LoVo (cell line): ENCODE measurements around the gene PIKFYVE.
"Not testable (repeated sequence)": the region's sequence is repeated elsewhere in the genome, so short reads cannot be mapped to it uniquely, and the experiment has no call there.

Experiments
- DNase-seq: peaks from one replicate; pipeline ENCODE4 v3.0.0-alpha.2; 2016; ENCODE audit warnings: low spot score

Gene PIKFYVE

GRCh38 chr2:208304695-208305094 is 38.6 kb downstream of the PIKFYVE start:
- DNase-seq, result no peak

- DNase-seq, result no peak
Observed at GRCh38 chr2:208306291-208306690, 40.2 kb downstream of the PIKFYVE start.

DNA sequence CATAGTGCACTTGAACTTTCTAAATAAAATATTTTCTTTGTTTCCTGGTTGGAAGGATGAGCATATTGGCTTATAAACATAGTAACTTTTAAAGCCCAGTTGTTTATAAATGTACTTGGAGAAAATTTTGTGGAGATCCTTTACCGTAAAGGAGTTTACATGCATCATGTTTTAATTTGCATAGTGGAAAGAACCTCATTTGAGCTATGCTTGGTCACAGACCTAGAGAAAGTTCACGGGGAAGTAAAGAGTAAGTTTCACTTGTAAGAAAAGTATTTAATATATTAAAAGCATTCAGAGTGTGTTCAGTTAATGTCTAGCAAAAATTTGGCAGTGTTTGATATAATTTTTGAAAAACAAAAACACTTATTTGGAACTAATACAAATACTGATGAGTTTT is 45.3 kb downstream of the PIKFYVE start:
- no peak for DNase-seq

GRCh38 chr2:208311954-208312353 is 45.9 kb downstream of the PIKFYVE start:
- no peak for DNase-seq

- no peak for DNase-seq
Observed at GRCh38 chr2:208315081-208315788, 49.2 kb downstream of the PIKFYVE start.

GRCh38 chr2:208318127-208318526 is 52.1 kb downstream of the PIKFYVE start:
- DNase-seq, result no peak

- no peak for DNase-seq
Observed at GRCh38 chr2:208319391-208319790, 53.3 kb downstream of the PIKFYVE start.

GRCh38 chr2:208320686-208321085 is 54.6 kb downstream of the PIKFYVE start:
- DNase-seq, result no peak

DNA sequence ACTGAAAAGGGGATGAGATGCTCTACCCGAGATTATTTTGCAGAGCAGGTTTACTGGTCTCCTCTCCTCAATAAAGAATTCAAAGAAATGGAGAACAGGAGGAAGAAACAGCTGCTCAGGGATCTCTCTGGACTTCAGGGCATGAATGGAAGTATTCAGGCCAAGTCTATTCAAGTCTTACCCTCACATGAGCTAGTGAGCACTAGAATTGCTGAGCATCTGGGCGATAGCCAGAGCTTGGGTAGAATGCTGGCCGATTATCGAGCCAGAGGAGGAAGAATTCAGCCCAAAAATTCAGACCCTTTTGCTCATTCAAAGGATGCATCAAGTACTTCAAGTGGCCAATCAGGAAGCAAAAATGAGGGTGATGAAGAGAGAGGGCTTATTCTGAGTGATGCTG is 60.0 kb downstream of the PIKFYVE start:
- no peak for DNase-seq

DNA sequence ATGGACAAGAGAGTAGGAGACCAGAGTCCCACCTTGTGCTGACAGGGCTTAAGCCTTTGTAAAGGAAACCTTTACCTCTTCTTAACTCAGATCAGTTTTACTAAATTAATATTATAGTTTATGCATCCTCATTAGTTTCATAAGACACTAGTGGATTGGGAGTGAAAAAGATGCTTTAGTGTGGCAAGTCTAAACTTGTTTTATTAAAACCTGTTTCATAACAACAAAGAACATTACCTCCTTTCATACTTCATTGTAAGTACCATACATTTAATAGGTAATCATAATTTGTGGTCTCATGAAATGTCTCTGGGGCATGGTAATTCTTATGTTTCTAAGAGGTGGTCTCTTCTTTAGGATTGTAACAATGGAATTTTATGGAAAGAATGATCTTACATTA is 63.4 kb downstream of the PIKFYVE start:
- no peak for DNase-seq

DNA sequence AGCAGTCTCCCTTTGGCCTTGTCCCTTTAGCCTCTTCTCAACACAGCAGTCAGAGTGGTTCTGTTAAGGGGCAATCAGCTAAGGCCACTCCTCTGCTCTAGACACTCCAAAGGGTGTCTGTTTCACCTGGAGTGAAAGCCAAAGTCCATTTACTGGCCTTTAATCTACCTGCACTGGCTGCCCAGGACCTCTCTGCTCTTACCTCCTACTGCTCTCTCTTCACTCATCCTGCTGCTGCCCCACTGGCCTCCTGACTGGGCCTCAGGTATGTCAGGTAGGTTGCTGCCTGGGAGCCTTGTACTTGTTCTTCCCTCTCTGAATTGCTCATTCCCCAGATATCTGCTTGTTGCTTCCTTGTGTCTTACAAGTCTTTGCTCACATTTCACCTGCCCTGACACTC is 68.2 kb downstream of the PIKFYVE start:
- DNase-seq, result no peak

DNA sequence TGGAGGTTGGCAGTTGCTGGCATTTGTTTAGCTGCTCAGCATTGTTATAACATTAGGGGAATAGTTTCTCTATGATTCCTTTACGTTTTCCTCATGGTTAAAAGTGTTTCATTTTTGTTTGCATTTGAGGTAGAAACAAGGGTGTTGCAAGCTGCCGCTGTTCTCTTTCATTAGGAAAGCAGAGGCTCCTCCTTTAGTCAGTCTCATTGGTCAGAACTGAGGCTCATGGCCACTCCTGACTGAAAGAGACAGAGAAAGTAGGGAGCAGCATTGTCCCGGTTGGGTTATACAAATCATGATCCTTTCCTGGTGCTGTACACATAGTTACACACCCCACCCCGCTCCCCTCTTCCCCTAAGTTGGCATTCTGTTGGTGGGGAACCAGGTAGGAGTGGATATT is 80.7 kb downstream of the PIKFYVE start:
- no peak for DNase-seq

DNA sequence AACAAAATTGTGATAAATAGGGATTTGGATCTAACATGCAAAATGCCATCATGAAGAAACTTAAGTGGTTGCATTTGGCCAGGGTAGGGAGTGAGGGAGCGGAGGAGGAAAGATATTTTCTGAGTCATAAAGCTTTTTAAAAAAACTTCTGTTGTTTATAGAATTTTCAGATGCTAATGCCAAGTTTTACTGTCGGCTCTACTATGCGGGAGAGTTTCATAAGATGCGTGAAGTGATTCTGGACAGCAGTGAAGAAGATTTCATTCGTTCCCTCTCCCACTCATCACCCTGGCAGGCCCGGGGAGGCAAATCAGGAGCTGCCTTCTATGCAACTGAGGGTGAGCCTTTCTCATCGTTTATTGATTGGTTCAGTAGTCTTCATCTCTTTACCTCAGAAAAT is 84.6 kb downstream of the PIKFYVE start:
- DNase-seq, result no peak

GRCh38 chr2:208352644-208353567 is 86.9 kb downstream of the PIKFYVE start:
- DNase-seq, result no peak

DNA sequence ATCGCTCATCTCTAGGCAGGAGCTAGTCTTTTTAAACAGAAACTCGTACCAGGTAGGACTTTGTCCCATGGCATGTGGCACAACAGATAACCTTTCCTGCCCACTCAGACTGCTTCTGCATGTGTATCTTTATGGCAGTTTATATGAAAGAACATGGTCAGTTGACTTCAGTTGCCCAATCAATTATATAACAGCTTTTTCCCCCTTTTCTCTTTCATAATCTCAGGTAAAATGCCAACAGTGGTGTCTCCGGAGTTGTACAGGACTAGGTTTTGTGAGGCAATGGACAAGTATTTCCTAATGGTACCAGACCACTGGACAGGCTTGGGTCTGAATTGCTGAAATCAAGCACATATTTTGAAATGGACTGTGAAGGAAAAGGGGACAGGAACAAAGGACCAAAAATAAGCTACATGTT is 88.9 kb downstream of the PIKFYVE start:
- DNase-seq, result no peak

GRCh38 chr2:208356420-208356819 is 90.4 kb downstream of the PIKFYVE start:
- not testable (repeated sequence) for DNase-seq

- DNase-seq, result no peak
Observed at GRCh38 chr2:208356846-208357574, 91.0 kb downstream of the PIKFYVE start.

DNA sequence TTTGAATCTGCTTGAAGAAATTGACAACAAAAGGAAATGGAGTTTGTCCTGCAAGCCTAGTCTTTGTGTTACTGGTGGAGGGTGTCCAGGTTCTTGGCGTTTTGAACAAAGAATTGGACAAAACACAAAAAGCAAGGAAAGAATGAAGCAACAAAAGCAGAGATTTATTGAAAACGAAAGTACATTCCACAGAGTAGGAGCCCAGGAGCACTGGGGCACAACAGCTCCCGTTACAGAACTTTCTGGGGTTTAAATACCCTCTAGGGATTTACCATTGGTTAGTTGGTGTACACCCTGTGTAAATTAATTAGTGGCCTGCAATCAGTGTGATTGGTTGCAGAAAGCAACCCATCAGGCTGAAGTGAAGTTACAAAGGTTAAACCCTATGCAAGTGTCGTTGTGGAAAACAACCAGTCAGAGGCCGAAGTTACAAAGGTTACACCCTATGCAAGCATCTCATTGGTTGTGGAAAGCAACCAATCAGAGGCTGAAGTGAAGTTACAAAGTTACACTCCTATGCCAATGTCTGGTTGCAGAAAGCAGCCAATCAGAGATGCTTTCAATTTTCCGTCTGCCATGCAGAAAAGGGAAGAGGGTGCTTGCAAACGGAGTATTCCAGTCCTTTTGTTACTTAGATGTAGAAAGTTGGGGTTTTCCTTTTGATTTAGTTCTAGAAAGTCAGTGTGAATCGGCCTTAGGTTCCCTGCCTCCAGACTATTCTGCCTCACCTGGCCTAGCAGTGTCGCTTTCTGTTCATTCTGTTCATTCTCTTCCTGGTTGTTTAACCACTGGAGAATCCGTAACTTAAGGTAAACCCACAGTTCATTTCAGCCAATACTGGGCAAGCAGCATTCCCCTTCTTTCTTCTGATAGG is 92.9 kb downstream of the PIKFYVE start:
- no peak for DNase-seq

- no peak for DNase-seq
Observed at GRCh38 chr2:208359632-208359986, 93.6 kb downstream of the PIKFYVE start.

DNA sequence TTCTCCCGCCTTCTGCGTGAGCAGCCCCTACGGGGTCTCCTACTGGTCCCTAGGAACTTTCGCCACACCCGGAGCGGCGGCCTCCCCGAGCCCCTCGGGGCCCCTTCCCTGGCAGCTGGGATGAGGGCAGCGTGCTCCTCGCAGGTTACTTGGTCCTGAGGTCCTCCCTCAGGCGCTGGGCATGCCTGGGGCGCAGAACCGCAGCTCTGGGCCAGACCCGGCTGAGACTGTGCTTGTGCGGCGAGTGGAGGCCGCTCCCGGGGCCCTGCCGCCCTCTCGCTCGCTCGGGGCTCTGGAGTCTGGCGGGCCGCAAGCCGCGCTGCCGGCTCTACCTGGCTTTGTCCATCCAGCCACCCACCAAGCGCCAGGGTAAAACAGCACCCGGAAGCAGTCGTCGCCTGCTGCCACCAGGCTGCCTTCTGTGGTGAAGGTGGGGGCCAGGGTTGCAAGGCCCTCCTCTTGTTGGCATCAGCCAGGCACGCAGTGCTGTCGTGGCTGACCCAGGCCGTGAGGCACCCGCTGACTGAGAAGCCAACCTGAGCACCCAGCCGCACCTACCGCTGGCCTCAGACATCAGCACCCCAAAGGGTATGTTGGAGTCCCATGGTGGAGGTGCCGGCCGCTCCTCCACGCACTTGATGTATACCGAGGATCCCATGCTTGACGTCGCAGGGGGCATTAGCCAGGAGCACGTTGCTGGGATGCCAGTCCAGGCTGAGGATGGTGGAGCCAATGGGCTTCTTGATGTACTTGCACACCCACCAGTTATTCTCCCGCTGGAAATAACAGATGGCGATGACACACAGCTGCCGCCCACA is 94.4 kb downstream of the PIKFYVE start:
- no peak for DNase-seq

GRCh38 chr2:208361077-208361441 is 95.0 kb downstream of the PIKFYVE start:
- no peak for DNase-seq
